ENCODE data around the gene WWOX.
"Not testable (repeated sequence)": the region's sequence is repeated elsewhere in the genome, so short reads cannot be mapped to it uniquely, and the experiment has no call there.

Gene WWOX

DNA sequence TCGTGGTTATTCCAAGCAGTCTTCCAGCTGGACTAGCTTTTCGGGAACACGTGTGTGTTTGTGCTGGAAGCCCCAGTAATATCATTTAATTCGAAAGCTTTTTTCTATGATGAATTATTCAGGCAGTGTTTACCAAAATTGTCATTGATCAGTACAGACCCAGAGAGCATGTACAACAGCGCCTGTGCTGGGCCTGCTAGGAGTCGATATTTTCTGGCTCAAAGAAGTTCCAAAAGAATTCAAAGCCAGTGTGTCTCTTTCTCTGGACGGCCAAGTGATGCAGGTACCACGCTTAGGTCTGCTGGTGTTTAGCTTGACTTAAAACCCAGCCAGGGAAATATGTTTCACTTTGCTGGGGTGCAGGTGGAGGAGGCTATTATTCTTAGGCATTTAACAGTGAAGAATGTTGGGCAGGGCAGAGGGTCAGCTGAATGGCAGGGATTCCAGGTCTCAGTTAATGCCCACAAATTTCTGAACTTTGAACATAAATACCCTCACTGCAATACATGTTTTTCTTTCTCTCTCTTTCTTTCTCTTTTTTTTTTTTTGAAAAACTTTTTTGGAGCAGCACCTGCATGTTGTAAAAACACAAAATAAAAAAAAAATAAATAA lies 401.3 kb downstream of the WWOX start:
- no peak for DNase-seq (ENCODE audit: low read depth in 2 of 2)

DNA sequence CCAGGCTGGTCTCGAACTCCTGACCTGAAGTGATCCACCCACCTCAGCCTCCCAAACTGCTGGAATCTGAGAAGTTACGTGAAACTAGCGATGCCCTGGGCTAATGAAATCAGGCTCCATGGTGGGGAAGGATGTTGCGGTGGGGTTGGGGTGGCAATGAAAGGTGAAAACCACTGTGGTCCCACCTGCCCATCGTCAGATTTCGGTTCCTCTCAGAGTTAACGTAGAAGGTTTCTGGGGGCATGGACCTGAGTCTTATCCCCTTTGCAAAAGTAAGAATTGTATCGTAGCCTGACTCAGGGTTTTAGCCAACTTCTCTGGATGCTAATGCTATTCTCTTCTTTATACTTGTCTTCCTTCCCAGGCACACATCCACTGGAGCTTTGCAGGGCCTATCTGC lies 402.3 kb downstream of the WWOX start:
- no peak for DNase-seq (ENCODE audit: low read depth in 2 of 2)

DNA sequence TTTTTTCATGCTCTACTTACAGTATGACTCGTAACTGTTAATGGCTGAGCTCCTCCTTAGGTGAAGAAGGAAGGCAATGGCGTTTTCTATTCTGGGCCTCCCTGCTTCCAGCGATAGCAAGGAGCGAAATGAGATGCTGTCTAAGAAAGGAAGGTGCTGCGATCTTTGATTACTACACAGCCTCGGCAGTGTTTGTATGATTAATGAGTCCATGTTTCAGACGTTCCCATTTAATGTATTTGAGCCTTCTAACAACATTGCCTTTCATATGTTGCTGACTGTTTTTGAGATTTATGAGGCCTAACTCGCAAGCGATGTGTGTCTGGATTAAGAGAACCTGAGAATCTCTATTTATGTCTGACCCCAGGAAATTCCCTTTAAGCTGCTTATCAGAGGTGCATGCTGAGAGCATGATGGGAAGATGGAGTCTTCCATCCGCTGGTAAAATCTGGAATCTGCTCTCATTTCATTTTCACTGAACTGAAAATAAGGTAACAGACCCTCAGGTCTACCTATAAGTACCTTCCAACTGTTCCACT lies 403.4 kb downstream of the WWOX start:
- no peak for DNase-seq (ENCODE audit: low read depth in 2 of 2)

DNA sequence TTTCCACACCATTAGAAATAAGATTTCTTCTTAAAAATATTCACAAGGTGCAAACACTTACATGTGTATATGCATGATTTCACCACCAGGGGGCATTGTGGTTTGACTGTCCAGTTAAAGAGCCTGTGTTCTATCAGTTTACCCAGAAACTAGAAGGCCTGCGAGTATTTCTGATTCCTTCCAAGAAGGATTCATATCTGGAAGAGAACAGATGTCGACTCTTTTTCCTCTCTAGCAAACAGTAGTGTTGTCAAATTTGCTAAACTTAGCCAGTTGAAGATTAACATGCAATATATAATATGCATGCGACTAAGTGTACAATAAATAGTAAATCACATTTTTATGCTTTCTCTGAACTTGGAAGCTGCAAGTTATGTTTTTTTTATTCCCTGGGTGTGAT lies 404.1 kb downstream of the WWOX start:
- peak in 1 of 2 donors; percentile 1 for DNase-seq (ENCODE audit: low read depth in 2 of 2)

DNA sequence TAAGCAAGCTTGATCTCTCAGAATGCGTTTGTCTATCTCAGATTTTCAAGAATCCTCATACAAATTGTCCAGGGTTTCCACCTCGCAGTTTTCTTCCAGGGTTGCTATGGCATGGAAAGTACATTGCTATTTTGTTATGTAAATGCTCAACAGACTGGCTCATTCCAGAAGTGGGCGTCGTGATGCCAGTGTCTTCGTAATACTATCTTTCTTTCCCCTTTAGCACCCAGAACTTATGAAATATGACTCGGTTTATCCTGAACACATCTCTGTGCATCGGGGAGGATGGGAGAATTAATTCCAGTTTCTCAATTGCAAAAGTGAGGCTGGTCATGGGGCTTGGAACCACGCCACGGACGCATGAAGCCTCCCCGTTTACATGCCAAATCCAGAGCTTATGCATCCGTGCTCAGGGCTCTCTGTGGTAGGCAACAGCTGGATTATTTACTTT lies 405.0 kb downstream of the WWOX start:
- DNase-seq (ENCODE audit: low read depth in 2 of 2) = no peak

DNA sequence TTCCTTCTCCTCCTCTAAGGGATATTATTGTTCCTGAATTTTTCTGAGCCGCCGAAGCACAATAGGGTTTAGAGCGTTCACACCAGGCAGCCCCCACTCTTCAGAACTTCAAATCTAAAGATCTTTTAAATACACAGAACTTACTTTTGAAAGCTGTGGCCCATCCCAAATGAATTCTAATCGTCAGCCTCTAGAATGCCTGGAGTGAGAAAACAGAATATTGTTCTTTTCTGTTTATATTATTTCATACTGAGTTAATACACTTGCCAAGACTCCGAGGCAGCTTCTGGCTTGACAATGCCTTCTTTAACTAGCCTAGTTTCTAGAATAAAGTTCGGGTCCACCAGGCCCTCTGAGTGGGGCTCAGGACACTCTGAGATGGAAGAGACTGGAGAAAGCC lies 405.6 kb downstream of the WWOX start:
- DNase-seq (ENCODE audit: low read depth in 2 of 2) = no peak

DNA sequence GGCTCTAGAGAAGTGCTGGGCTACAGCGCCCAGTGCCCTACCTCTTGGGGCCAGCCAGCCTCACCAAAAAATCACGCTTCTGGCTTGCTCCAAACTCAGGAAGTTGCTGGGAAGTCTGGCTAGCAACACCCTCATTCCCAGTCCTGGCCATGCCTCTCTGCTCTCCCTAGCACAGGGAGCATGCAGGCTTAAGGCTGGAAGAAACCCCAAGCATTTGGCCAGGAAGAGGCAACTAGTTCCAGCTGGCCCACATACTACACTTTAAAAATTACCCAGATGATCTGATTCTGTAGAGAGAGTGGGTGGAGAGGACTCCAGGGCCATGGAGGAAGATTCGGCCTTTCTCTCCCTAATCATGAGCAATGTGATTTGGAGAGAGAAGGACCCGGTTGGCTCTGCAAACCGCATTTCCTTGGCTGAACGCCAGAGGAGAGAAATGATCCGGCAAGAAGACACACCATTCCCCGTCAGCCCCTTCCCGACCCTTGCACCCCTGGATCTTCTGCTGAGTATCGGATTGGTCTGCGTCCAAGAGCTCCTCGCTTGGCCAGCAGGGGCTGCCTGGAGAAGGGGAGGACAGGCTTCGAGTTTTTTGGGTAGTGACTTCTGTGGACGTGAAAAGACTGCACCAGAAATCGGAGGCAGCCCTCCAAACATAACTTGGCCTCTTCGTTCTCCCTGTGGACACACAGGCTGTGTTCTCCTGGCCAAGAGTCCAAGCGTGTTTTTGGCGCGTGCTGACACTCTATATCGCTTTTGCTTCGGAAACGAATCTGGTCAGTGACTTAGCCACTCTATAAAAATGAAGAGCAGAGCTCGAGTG lies 406.3 kb downstream of the WWOX start:
- no peak for DNase-seq (ENCODE audit: low read depth in 2 of 2)

DNA sequence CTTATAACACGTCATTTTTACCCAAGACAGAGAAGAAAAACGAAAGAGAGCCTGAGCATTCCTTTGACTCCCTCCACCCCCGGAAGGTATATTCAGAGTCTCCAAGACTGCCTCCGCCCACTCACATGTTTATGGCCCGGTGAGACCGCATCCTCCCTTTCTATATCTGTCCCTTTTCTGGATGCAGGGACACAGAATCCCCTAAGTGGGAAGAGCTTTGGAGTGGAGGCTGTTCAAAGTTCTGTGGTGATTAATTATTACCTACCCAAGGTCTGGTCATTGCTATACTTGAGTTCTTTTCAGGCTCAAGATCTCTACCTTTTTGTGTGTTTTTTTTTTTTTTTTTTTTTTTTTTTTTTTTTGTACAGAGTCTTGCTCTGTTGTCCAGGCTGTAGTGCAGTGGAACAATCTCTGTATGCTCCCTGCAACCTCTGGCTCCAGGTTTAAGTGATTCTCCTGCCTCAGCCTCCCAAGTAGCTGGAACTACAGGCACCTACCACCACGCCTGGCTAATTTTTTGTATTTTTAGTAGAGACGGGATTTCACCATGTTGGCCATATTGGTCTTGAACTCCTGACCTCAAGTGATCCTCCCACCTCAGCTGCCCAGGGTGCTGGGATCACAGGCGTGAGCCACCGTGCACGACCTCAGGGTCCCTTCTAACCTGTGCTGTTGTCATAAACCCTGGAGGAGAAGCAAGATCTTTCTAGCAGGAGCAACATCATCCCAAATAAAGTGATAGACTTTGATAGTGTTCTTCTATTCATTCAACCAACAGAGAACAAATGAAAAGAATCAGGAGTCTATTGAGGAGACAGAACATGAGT lies 407.1 kb downstream of the WWOX start:
- DNase-seq (ENCODE audit: low read depth in 2 of 2) = no peak

DNA sequence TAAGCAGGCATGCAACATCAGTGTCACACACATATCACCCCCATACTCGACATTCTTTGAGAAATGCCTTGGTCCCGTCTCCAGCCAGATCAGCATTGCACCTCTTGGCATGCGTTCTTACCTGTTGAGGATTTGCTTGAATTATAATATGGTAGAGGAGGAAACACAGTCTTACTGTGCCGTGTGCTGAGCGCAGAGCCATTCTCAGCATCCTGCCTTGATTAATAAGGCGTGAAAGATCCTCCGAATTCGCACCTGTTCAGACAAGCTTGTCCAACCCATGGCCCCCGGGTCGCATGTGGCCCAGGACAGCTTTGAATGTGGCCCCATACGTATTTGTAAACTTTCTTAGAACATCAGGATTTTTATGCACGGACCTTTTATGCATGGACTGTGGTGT lies 408.1 kb downstream of the WWOX start:
- DNase-seq (ENCODE audit: low read depth in 2 of 2) = no peak

DNA sequence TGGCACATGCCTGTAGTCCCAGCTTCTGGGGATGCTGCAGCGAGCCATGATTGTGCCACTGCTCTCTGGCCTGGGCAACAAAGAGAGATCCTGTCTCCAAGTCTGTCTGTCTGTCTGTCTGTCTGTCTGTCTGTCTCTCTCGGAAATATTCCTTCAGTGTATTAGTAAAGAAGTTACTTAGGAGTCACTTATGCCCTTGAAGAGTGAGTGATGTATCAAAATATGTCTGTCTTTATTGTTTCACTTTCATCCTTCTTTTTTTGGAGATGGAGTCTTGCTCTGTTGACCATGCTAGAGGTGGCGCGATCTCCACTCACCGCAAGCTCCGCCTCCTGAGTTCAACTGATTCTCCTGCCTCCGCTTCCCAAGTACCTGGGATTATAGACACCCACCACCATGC lies 410.5 kb downstream of the WWOX start:
- DNase-seq (ENCODE audit: low read depth in 2 of 2) = no peak

DNA sequence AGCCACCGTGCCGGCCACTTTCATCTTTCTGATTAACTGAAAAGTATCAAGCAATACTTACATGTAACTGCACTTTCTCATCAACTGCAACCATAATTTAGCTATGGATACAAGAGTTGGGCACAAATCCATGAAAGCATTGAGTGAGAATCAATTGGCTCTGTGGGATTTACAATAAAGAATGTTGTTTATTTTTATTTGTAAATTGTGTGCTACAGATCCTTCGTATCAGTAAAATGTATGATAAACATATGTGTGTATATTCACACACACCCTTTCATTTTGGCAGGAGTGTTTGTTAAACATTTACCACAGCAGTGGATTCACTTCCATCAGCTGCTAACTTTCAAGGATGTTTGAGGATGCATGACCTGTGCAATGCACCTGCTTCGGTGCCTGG lies 411.0 kb downstream of the WWOX start:
- DNase-seq (ENCODE audit: low read depth in 2 of 2) = no peak

DNA sequence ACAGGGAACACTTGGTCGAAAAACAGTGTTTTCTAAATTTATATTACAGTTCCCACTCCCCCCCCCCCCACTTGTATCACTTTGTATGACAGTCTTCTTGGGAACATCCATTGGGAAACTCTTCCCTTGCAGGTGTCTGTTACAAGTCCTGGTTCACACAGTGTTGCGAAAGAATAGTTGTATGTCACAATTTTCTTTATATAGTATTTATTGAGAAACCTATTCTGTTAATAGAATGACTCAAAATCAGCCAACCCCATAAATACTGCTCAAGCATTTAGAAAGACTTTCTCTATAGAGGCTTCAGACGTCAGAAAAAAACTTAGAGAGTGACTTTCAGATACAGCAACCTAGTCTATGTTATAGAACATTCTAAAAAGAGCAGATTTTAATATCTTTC lies 414.4 kb downstream of the WWOX start:
- no peak for DNase-seq (ENCODE audit: low read depth in 2 of 2)

DNA sequence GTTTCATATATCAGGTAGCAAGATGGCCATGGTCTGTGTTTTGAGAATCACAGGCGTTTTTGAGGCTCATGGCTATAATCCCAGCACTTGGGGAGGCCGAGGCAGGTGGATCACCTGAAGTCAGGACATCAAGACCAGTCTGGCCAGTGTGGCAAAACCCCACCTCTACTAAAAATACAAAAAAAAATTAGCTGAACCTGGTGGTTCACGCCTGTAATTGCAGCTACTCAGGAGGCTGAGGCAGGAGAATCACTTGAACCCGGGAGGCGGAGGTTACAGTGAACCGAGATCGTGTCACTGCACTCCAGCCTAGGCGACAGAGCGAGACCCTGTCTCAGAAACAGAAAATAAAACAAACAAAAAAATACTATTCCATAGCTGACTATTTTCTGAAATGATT lies 415.4 kb downstream of the WWOX start:
- DNase-seq (ENCODE audit: low read depth in 2 of 2) = not testable (repeated sequence)

DNA sequence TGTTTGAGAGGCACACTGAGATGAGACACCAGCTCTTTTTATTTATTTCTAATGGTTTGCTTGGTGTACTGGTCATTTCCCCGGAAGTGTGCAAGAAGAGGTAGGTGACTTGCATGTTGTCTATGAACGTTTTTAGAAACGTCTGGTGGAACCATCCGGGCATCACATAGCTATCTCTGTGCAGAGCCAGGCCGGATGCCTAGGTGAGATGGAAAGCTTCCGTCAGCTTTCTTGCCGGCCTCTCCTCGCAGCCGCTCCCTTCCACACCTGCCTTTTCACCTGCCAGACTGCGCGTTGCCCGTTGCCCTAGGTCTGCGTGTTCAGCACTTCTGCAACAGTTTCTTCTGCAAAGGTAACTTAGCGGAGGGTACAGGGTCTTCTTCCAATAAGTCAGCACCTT lies 416.0 kb downstream of the WWOX start:
- DNase-seq (ENCODE audit: low read depth in 2 of 2) = no peak

DNA sequence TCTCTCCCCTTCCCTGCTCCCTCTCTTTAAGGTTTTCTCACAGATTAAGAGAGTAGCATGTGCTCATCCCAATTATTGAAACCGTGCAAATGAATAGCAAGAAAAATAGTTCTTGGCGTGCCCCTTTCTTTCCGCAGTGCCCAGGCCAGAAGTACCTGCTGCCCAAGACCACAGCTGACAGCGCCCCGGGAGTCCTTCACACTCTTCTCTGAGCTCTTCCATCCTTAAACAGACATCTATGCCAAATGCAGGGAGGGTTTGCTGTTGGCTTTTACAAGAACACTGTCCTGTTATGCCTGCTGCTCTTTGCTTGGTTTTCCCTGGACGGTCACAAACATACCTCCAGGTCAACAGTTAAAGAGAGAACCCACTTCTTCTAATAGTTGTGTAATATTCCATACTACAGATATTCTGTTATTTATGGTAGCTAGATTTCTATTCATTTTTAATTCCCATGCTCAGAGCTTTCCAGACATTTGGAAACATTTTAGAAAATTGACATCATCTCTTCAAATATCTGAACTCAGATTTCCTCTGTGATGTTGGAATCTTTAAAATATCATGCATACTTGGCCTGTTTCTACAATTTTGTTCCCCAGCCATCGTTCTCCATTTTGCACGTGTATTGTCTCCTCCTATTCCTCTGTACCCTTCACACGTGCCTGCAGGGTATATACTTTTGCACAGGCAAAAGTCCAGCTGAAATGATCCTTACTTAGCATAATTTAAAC lies 416.7 kb downstream of the WWOX start:
- DNase-seq (ENCODE audit: low read depth in 2 of 2) = no peak

DNA sequence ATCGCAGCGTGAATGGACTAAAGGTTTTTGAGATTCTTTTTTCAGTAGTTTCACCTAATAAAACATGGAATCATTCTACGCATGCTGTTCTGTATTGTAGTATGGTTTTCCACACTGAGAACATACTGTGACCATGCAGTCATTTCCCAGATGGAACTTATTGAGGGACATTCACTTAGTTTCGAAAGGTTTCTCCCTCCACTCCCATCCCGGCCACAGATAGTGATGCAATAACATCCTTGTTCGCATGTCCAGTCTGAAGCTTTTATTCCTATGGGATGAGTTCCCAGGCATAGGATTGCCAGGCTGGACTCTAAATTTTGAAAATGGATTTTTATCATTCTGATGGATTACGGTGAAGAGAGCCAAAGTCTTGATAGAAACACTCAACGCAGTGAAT lies 420.4 kb downstream of the WWOX start:
- DNase-seq (ENCODE audit: low read depth in 2 of 2) = no peak

DNA sequence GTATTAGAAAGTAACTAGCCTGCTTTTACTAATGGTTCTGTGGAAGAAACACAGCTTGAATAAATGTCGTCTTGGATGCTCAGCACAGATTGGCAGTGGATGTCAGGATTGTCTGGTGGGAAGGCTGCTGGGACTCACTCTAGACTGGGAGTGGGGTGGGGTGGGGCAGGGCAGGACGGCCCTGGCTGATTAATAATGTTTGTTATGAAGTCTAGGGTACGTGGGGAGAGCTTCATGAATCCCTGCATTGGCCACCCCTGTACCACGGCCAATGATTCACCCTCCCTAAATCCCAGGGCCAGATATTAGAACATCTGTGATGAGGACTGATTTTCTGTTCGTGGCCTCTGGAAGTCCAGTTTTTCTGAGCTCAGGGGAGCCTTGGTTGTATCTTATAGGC lies 421.0 kb downstream of the WWOX start:
- DNase-seq (ENCODE audit: low read depth in 2 of 2) = no peak

DNA sequence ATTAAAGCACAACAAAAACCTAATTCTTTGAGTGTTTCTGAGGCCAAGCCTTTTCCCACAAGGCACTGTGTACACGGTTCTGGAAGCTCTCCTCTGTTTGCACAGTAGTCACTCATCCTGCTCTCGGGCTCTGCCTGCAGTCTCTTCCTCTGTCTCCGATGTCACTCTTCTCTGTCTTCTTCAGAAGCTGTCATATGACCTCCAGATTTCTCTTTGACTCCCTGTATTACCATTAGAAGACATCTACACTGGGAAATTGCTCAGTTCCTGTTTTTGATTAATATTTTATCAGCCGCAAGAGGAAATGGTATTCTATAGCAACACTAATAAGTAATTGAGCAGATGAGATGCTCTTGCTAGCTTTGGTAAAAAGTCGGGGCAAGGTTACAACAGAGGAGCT lies 422.9 kb downstream of the WWOX start:
- DNase-seq (ENCODE audit: low read depth in 2 of 2) = no peak

DNA sequence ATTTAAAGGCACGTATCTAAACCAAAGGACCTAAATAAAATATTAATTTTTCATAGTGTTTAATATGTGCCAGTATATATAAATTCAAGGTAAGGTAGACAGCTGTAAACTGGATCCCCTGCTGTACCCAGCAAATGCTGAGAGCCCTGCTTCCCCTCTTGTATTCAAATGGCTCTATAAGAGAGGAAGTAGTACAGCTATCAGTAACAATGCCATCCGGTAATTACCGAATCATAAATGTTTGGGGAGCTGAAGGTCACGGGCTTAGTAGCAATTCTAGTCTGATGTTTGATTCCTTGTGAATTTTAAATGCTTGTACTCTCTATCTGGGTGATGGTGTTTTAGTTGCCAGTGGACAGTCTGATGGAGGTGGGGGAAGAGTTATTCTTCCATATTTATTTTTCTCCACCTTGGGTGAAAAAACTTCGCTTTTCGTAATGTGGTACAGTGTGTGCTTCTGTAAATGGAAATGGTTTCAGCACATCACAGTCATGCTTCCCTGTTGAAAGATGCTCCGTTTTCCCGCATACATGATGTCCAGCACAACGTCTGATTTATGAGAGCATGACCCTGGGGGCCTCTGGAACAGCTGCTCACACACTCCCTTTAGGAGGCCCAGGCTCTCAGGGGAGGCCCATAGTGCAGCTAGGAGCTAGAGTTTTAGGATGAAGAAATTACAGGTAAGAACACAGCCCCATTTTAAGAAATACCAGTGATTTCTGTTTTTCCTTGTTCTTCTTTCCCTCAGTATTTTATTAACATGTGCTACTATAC lies 423.9 kb downstream of the WWOX start:
- no peak for DNase-seq (ENCODE audit: low read depth in 2 of 2)

DNA sequence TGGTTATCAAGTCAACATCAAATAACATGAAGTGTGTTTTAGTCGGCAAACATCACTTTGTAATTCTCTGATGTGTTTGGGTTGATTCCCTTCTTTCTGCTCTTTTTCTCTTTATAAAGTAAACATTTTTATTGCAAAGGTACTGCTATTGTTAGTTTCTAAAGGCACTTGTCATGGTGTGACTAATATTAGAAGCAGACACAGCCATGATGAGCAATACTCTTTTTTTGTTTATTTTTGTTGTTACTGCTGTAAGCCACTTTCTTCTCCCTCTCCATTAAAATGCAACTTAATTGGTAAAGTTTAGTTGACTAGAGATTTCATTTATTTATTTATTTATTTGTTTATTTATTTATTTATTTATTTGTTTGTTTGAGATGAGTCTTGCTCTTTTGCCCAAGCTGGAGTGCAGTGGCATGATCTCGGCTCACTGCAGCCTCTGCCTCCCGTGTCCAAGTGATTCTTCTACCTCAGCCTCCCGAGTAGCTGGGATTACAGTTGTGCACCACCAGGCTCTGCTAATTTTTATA lies 424.7 kb downstream of the WWOX start:
- DNase-seq (ENCODE audit: low read depth in 2 of 2) = no peak

DNA sequence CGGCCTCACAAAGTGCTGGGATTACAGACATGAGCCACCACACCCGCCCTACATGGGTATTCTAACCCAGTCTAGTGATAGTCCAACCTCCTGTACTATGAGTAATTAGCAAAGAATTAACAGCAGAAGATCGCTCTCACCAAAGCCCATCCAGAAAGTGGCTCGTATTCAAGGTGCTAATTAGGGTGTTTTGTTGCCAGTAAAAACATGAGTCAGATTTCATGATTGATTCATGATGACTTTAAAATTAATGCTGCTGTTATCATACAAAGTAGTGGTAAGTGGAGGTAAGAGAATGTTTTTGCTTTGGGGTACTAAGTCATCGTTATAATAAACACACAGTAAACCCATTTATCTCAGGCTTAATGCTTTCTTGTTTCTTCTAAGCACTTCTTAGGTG lies 428.8 kb downstream of the WWOX start:
- DNase-seq (ENCODE audit: low read depth in 2 of 2) = no peak
